Epithelial cell of prostate (primary cell): Measurements from ENCODE around the gene IFT88.

ENCODE experiments used
- DNase-seq: peaks from one replicate; pipeline ENCODE4 v3.0.0-alpha.2; 2011; ENCODE audit warnings: low read depth, low spot score
- H3K27ac ChIP-seq: fragments of 450-650 bp; 2 replicates; pipeline ENCODE4 v1.5.1; 2017; ENCODE audit warnings: mild to moderate bottlenecking

The IFT88 gene

GRCh38 chr13:20713014-20713376, 146.0 kb downstream of the IFT88 start:
- DNase-seq: no peak
- no peak overlapping the region for H3K27ac ChIP-seq

DNA sequence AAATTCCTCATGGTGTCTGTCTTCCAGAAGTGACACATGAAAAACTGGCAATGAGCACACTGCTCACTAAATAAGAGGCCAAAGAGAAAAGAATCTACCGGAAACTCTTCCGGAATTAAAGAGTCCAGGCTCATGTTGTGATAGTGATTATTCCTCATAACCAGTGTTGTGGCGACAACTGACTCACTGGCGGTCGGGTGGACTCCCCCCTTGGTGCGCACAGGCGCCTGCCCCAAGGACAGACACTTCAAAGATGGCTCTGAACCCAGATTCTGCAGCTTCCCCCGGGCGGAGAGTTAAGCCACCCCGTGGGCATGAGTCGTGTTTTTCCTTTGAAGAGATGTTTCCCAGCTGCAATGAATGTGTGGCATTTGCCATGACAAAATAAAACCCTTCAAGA, 146.8 kb downstream of the IFT88 start:
- no peak overlapping the region for H3K27ac ChIP-seq
- no peak for DNase-seq

GRCh38 chr13:20714161-20714560, 147.2 kb downstream of the IFT88 start:
- DNase-seq: no peak

GRCh38 chr13:20714563-20715329, 147.8 kb downstream of the IFT88 start:
- no peak overlapping the region for H3K27ac ChIP-seq
- no peak for DNase-seq

More at GRCh38 chr13:20714161-20714560, 147.2 kb downstream of the IFT88 start:
- H3K27ac ChIP-seq: no peak overlapping the region

- no peak for DNase-seq
Observed at GRCh38 chr13:20715330-20715712, 148.4 kb downstream of the IFT88 start.

GRCh38 chr13:20716951-20717350, 150.0 kb downstream of the IFT88 start:
- H3K27ac ChIP-seq: no peak overlapping the region
- no peak for DNase-seq

More at GRCh38 chr13:20715330-20715712, 148.4 kb downstream of the IFT88 start:
- H3K27ac ChIP-seq: no peak overlapping the region

GRCh38 chr13:20717581-20718542, 150.9 kb downstream of the IFT88 start:
- no peak overlapping the region for H3K27ac ChIP-seq
- DNase-seq: no peak

- H3K27ac ChIP-seq: no peak overlapping the region
- no peak for DNase-seq
Observed at GRCh38 chr13:20718958-20719566, 152.1 kb downstream of the IFT88 start.

DNA sequence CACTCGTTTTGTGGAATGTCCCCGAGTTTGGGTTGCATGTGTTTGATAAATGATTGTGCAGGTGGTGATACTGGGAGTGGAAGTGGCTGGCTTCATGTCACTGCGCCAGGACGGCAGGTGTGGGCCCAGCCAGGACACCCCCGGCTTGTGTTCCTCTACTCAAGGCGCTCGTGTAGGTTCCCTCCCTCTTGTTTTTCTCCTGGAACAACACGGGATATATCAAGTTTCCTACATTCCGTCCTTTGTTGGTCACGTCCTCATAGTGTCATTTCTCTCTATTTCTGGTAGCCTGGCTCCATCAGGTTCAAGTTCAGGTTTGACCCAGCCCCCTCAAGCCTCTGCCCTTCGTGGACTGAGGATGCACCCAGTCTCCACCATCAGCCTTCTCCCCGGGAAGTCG, 152.8 kb downstream of the IFT88 start:
- DNase-seq: no peak

GRCh38 chr13:20720499-20720898, 153.5 kb downstream of the IFT88 start:
- no peak for DNase-seq
- H3K27ac ChIP-seq: no peak overlapping the region

More for the DNA sequence above, 152.8 kb downstream of the IFT88 start:
- no peak overlapping the region for H3K27ac ChIP-seq

GRCh38 chr13:20721058-20721453, 154.1 kb downstream of the IFT88 start:
- no peak for DNase-seq
- no peak overlapping the region for H3K27ac ChIP-seq

DNA sequence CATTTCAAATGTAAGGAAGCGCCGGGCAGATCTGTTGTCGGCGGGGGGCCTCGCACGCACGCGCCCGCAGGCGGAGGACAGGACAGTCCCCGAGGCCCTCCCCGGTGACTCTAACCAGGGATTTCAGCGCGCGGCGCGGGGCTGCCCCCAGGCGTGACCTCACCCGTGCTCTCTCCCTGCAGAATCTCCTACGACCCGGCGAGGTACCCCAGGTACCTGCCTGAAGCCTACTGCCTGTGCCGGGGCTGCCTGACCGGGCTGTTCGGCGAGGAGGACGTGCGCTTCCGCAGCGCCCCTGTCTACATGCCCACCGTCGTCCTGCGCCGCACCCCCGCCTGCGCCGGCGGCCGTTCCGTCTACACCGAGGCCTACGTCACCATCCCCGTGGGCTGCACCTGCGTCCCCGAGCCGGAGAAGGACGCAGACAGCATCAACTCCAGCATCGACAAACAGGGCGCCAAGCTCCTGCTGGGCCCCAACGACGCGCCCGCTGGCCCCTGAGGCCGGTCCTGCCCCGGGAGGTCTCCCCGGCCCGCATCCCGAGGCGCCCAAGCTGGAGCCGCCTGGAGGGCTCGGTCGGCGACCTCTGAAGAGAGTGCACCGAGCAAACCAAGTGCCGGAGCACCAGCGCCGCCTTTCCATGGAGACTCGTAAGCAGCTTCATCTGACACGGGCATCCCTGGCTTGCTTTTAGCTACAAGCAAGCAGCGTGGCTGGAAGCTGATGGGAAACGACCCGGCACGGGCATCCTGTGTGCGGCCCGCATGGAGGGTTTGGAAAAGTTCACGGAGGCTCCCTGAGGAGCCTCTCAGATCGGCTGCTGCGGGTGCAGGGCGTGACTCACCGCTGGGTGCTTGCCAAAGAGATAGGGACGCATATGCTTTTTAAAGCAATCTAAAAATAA, 154.7 kb downstream of the IFT88 start:
- H3K27ac ChIP-seq: no peak overlapping the region
- DNase-seq: no peak

- DNase-seq: no peak
Observed at GRCh38 chr13:20727856-20728255, 160.9 kb downstream of the IFT88 start.

GRCh38 chr13:20728579-20729311, 161.8 kb downstream of the IFT88 start:
- no peak for DNase-seq
- no peak overlapping the region for H3K27ac ChIP-seq

More at GRCh38 chr13:20727856-20728255, 160.9 kb downstream of the IFT88 start:
- no peak overlapping the region for H3K27ac ChIP-seq

DNA sequence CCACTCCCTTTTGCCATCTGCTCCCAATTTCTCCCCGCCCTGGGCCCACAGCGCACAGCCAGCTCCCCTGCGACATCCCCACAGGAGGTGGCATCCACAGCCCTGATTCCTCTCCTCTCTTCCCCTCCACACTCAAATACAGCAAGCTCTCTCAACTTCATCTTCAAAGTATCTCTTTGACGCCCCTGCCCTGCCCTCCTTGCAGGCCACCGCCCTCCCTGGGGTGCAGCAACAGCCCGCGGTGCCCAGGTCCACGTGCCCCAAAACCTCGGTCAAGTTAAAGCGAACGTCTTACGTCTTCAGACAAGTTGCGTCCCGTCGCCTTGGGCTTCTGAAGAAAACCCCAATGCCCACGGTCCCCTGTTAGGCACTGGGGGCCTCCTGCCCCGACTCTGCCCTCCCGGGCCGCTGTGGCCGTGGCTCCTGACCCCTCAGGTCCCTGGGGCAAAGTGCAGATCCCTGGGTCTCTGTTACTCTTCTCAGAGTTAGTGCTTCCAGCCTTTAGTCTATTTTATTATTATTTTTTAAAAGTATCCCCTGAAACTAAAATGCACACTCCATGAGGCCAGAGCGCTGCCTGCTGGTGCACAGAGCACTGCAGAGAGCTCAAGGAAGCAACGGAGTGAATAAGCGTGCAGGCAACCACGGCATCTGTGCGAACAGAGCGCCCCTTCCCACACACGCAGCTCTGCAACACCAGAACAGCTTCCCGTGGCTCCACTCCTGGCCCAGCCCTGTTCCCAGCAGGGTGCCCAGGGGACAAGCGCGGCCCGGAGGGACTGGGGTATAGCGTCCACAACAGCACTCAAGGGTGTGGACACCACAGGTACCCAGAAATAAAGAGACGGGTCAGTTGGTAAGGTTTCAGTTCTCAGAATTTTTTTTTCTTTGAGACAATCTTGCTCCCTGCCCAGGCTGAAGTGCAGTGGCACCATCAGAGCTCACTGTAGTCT, 163.0 kb downstream of the IFT88 start:
- no peak for DNase-seq
- no peak overlapping the region for H3K27ac ChIP-seq

DNA sequence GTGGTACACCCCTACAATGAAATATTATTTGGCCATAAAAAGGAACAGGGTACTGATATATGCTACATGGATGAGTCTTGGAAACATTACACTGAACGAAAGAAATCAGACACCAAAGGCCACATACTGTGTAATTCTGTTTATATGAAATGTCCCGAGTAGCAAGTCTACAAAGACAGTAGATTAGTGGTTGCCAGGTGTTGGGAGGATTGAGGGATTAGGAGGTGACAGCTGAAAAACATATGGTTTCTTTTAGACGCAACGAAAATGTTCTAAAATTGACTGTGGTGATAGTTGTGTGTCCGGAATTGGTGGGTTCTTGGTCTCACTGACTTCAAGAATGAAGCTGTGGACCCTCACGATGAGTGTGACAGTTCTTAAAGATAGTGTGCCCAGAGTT, 171.7 kb downstream of the IFT88 start:
- H3K27ac ChIP-seq: no peak overlapping the region
- no peak for DNase-seq

- no peak for DNase-seq
- no peak overlapping the region for H3K27ac ChIP-seq
Observed at GRCh38 chr13:20740021-20740420, 173.1 kb downstream of the IFT88 start.
